Measurements from ENCODE around the gene YWHAG. TPM values are rescaled to one million over a fixed set of nuclear protein-coding genes. Genes with fewer than 3 reads are reported as not detected.

Gene YWHAG
- total RNA-seq, 1 donor: 121 TPM

GRCh38 chr7:76349313-76349885 is 9.4 kb downstream of the YWHAG start:
- H2AFZ ChIP-seq (ENCODE audit: low read length): no peak overlapping the region
- TF ChIP-seq CTCF (IDR thresholded peaks at IDR 0.05; ENCODE audit: extremely low read depth, low read depth, low read length): no peak
- H4K20me1 ChIP-seq (ENCODE audit: insufficient read depth, low read length): peaks cover 84% of the 10 kb centered on the region
- no peak overlapping the region for H3K4me2 ChIP-seq (ENCODE audit: insufficient read depth, low read length)
- no peak overlapping the region for H3K27ac ChIP-seq (ENCODE audit: low read depth, low read length)
- peaks cover 7% of the 10 kb centered on the region for H3K4me1 ChIP-seq (ENCODE audit: insufficient read depth, low read length)
- no peaks in the 10 kb centered on the region for H3K9me3 ChIP-seq (ENCODE audit: low read depth, low read length)
- peaks cover 100% of the 10 kb centered on the region for H3K79me2 ChIP-seq (ENCODE audit: insufficient read depth, low read length)
- DNase-seq (ENCODE audit: insufficient read length, low spot score, missing footprints): no peak
- no peak overlapping the region for H3K4me3 ChIP-seq (ENCODE audit: insufficient read depth, low read length)
- H3K27me3 ChIP-seq (ENCODE audit: insufficient read depth, low read length): no peaks in the 10 kb centered on the region
- peaks cover 49% of the 10 kb centered on the region for H3K36me3 ChIP-seq (ENCODE audit: insufficient read depth, low read length)

GRCh38 chr7:76347710-76348109 is 11.1 kb downstream of the YWHAG start:
- Histone ChIP-seq H3K4me1 (ENCODE audit: insufficient read depth, low read length) (peaks cover 11% of the 10 kb centered on the region), H3K27ac (ENCODE audit: low read depth, low read length) (no peak overlapping the region), H3K27me3 (ENCODE audit: insufficient read depth, low read length) (no peaks in the 10 kb centered on the region), H3K79me2 (ENCODE audit: insufficient read depth, low read length) (peaks cover 100% of the 10 kb centered on the region), H3K9me3 (ENCODE audit: low read depth, low read length) (no peaks in the 10 kb centered on the region), H2AFZ (ENCODE audit: low read length) (no peak overlapping the region), H3K36me3 (ENCODE audit: insufficient read depth, low read length) (peaks cover 63% of the 10 kb centered on the region), H3K4me2 (ENCODE audit: insufficient read depth, low read length) (no peak overlapping the region), H4K20me1 (ENCODE audit: insufficient read depth, low read length) (peaks cover 80% of the 10 kb centered on the region), H3K4me3 (ENCODE audit: insufficient read depth, low read length) (no peak overlapping the region)
- TF ChIP-seq CTCF (IDR thresholded peaks at IDR 0.05; ENCODE audit: extremely low read depth, low read depth, low read length): no peak
- no peak for DNase-seq (ENCODE audit: insufficient read length, low spot score, missing footprints)

- no peaks in the 10 kb centered on the region for H3K27me3 ChIP-seq (ENCODE audit: insufficient read depth, low read length)
- no peak for DNase-seq (ENCODE audit: insufficient read length, low spot score, missing footprints)
- H3K79me2 ChIP-seq (ENCODE audit: insufficient read depth, low read length): peaks cover 100% of the 10 kb centered on the region
- no peak overlapping the region for H3K4me2 ChIP-seq (ENCODE audit: insufficient read depth, low read length)
- peaks cover 78% of the 10 kb centered on the region for H4K20me1 ChIP-seq (ENCODE audit: insufficient read depth, low read length)
- no peak overlapping the region for H3K4me3 ChIP-seq (ENCODE audit: insufficient read depth, low read length)
- no peak overlapping the region for H2AFZ ChIP-seq (ENCODE audit: low read length)
- H3K9me3 ChIP-seq (ENCODE audit: low read depth, low read length): no peaks in the 10 kb centered on the region
- H3K27ac ChIP-seq (ENCODE audit: low read depth, low read length): no peak overlapping the region
- no peak for TF ChIP-seq CTCF (IDR thresholded peaks at IDR 0.05; ENCODE audit: extremely low read depth, low read depth, low read length)
- H3K36me3 ChIP-seq (ENCODE audit: insufficient read depth, low read length): peaks cover 70% of the 10 kb centered on the region
- peaks cover 11% of the 10 kb centered on the region for H3K4me1 ChIP-seq (ENCODE audit: insufficient read depth, low read length)
Observed at GRCh38 chr7:76346778-76347177, 12.0 kb downstream of the YWHAG start.

- no peaks in the 10 kb centered on the region for H3K27me3 ChIP-seq (ENCODE audit: insufficient read depth, low read length)
- no peak overlapping the region for H2AFZ ChIP-seq (ENCODE audit: low read length)
- peaks cover 13% of the 10 kb centered on the region for H3K4me1 ChIP-seq (ENCODE audit: insufficient read depth, low read length)
- no peak overlapping the region for H3K4me2 ChIP-seq (ENCODE audit: insufficient read depth, low read length)
- no peak for DNase-seq (ENCODE audit: insufficient read length, low spot score, missing footprints)
- H3K36me3 ChIP-seq (ENCODE audit: insufficient read depth, low read length): peaks cover 75% of the 10 kb centered on the region
- peaks cover 100% of the 10 kb centered on the region for H3K79me2 ChIP-seq (ENCODE audit: insufficient read depth, low read length)
- H4K20me1 ChIP-seq (ENCODE audit: insufficient read depth, low read length): peaks cover 78% of the 10 kb centered on the region
- H3K27ac ChIP-seq (ENCODE audit: low read depth, low read length): no peak overlapping the region
- TF ChIP-seq CTCF (IDR thresholded peaks at IDR 0.05; ENCODE audit: extremely low read depth, low read depth, low read length): no peak
- no peak overlapping the region for H3K4me3 ChIP-seq (ENCODE audit: insufficient read depth, low read length)
- no peaks in the 10 kb centered on the region for H3K9me3 ChIP-seq (ENCODE audit: low read depth, low read length)
Observed at GRCh38 chr7:76346097-76346496, 12.7 kb downstream of the YWHAG start.

Measured in osteoblast (primary cell).